ENCODE measurements around the gene ITPRIP. TPM values are rescaled to one million over a fixed set of nuclear protein-coding genes. Genes with fewer than 3 reads are reported as not detected.

ITPRIP gene
- total RNA-seq, 1 donor from 2014 or later, result 7.0 TPM

DNA sequence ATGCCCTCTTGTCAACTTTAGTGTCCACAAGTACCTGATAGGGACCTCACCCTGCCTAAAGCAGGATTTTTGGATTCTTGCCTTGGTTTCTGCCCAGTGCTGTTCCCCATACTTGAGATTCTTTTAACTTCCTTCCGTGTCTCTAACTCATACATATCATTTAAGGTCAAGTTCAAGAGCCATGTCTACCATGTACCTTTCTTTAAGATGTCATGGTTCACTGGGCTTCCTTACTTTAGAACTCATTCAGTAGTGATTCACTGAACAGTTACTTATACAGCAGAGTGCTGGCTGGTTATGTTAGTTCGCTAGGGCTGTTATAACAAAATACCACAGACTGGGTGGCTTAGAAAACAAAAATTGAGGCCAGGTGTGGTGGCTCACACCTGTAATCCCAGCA is 10.3 kb upstream of the ITPRIP start:
- TF ChIP-seq, protein P1, sequence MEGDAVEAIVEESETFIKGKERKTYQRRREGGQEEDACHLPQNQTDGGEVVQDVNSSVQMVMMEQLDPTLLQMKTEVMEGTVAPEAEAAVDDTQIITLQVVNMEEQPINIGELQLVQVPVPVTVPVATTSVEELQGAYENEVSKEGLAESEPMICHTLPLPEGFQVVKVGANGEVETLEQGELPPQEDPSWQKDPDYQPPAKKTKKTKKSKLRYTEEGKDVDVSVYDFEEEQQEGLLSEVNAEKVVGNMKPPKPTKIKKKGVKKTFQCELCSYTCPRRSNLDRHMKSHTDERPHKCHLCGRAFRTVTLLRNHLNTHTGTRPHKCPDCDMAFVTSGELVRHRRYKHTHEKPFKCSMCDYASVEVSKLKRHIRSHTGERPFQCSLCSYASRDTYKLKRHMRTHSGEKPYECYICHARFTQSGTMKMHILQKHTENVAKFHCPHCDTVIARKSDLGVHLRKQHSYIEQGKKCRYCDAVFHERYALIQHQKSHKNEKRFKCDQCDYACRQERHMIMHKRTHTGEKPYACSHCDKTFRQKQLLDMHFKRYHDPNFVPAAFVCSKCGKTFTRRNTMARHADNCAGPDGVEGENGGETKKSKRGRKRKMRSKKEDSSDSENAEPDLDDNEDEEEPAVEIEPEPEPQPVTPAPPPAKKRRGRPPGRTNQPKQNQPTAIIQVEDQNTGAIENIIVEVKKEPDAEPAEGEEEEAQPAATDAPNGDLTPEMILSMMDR (IDR thresholded peaks at IDR 0.05; ENCODE audit: unreplicated experiment), result no peak
- Mint-ChIP-seq H3K27ac (no peak overlapping the region), H3K9me3 (ENCODE audit: low read depth) (no peaks in the 10 kb centered on the region), H3K36me3 (ENCODE audit: insufficient read depth) (no peaks in the 10 kb centered on the region), H3K27me3 (peaks cover 20% of the 10 kb centered on the region), H3K4me1 (ENCODE audit: low read depth) (no peaks in the 10 kb centered on the region), H3K4me3 (ENCODE audit: low read depth) (no peak overlapping the region)
- DNase-seq (ENCODE audit: low spot score, unreplicated experiment), result no peak

GRCh38 chr10:104347295-104348045 is 9.2 kb upstream of the ITPRIP start:
- no peak for DNase-seq (ENCODE audit: low spot score, unreplicated experiment)
- no peak overlapping the region for H3K27ac Mint-ChIP-seq
- H3K4me3 Mint-ChIP-seq (ENCODE audit: low read depth), result no peak overlapping the region
- peaks cover 16% of the 10 kb centered on the region for H3K27me3 Mint-ChIP-seq
- H3K9me3 Mint-ChIP-seq (ENCODE audit: low read depth), result no peaks in the 10 kb centered on the region
- H3K4me1 Mint-ChIP-seq (ENCODE audit: low read depth), result no peaks in the 10 kb centered on the region
- H3K36me3 Mint-ChIP-seq (ENCODE audit: insufficient read depth), result no peaks in the 10 kb centered on the region
- TF ChIP-seq, protein P1 (IDR thresholded peaks at IDR 0.05; ENCODE audit: unreplicated experiment), result no peak

DNA sequence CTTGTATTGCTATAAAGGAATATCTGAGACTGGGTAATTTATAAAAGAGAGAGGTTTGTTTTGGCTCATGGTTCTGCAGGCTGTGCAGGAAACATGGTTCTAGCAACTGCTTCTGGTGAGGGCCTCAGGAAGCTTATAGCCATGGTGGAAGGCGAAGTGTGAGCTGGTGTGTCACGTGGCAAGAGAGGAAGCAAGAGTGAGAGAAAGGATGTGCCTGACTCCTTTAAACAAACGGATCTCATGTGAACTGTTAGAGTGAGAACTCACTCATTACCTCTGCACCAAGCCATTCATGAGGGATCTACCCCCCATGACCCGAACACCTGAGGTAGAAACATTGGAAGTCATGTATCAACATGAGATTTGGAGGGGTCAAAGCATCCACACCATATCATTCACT is 7.7 kb upstream of the ITPRIP start:
- Mint-ChIP-seq H3K36me3 (ENCODE audit: insufficient read depth) (no peaks in the 10 kb centered on the region), H3K27ac (no peak overlapping the region), H3K27me3 (peaks cover under 1% of the 10 kb centered on the region), H3K9me3 (ENCODE audit: low read depth) (no peaks in the 10 kb centered on the region), H3K4me3 (ENCODE audit: low read depth) (no peak overlapping the region), H3K4me1 (ENCODE audit: low read depth) (no peaks in the 10 kb centered on the region)
- DNase-seq (ENCODE audit: low spot score, unreplicated experiment), result no peak
- TF ChIP-seq, protein P1 (IDR thresholded peaks at IDR 0.05; ENCODE audit: unreplicated experiment), result no peak

- Mint-ChIP-seq H3K27ac (no peak overlapping the region), H3K36me3 (ENCODE audit: insufficient read depth) (no peaks in the 10 kb centered on the region), H3K4me3 (ENCODE audit: low read depth) (no peak overlapping the region), H3K9me3 (ENCODE audit: low read depth) (no peaks in the 10 kb centered on the region), H3K27me3 (peaks cover under 1% of the 10 kb centered on the region), H3K4me1 (ENCODE audit: low read depth) (no peaks in the 10 kb centered on the region)
- TF ChIP-seq, protein P1 (IDR thresholded peaks at IDR 0.05; ENCODE audit: unreplicated experiment), result no peak
- DNase-seq (ENCODE audit: low spot score, unreplicated experiment), result no peak
Measured at GRCh38 chr10:104345515-104345914, 7.2 kb upstream of the ITPRIP start.

- Mint-ChIP-seq H3K4me1 (ENCODE audit: low read depth) (peaks cover 9% of the 10 kb centered on the region), H3K27me3 (peaks cover 13% of the 10 kb centered on the region), H3K36me3 (ENCODE audit: insufficient read depth) (no peaks in the 10 kb centered on the region), H3K27ac (no peak overlapping the region), H3K4me3 (ENCODE audit: low read depth) (no peak overlapping the region), H3K9me3 (ENCODE audit: low read depth) (no peaks in the 10 kb centered on the region)
- TF ChIP-seq, protein P1 (IDR thresholded peaks at IDR 0.05; ENCODE audit: unreplicated experiment), result no peak
- no peak for DNase-seq (ENCODE audit: low spot score, unreplicated experiment)
Measured at GRCh38 chr10:104344219-104344618, 6.0 kb upstream of the ITPRIP start.

Data from progenitor cell of endocrine pancreas (in vitro differentiated cells).